Mucosa of descending colon (tissue), 3 donors: Measurements from ENCODE around the gene PPFIBP2. TPM values are rescaled to one million over a fixed set of nuclear protein-coding genes. Genes with fewer than 3 reads are reported as not detected.
"Not testable (repeated sequence)": the region's sequence is repeated elsewhere in the genome, so short reads cannot be mapped to it uniquely, and the experiment has no call there.

Experiments
- ATAC-seq: fragments of 200-7000 bp; cut with Tn5 transposase; one replicate; pipeline ENCODE4 v1.9.1; 2020; ENCODE audit warnings: mild to moderate bottlenecking, moderate library complexity
- DNase-seq, 3 donors: peaks; one replicate each; pipeline ENCODE4 v3.0.0-alpha.2; 2020
- H3K36me3 ChIP-seq: fragments of 200-600 bp; one replicate; pipeline ENCODE4 v1.8.0; 2021; ENCODE audit warnings: low read depth, mild to moderate bottlenecking
- H3K4me1 ChIP-seq: fragments of 200-600 bp; one replicate; pipeline ENCODE4 v1.8.0; 2021; ENCODE audit warnings: low read depth, mild to moderate bottlenecking
- H3K4me3 ChIP-seq: fragments of 200-600 bp; one replicate; pipeline ENCODE4 v1.8.0; 2021; ENCODE audit warnings: mild to moderate bottlenecking
- H3K9me3 ChIP-seq: fragments of 200-600 bp; one replicate; pipeline ENCODE4 v1.8.0; 2021; ENCODE audit warnings: mild to moderate bottlenecking
- CTCF ChIP-seq: fragments of 200-600 bp; IDR thresholded peaks from one replicate; pipeline ENCODE4 v1.8.0; 2022; ENCODE audit warnings: antibody characterized with exemption, mild to moderate bottlenecking
- intact Hi-C, 2 donors: fragments of 100-400 bp; cut with DNase I in 1 of 2; cut with micrococcal nuclease in 1 of 2; formaldehyde crosslinking; loops; one replicate each; pipeline versions ENCODE4 v1.11.0 to v1.11.1; 2022; cut with DNase I, micrococcal nuclease
- total RNA-seq, 3 donors: library from RNA; stranded (reverse); fragmentation: NEBNext Ultra II Directional in 2 of 3; extraction: Animal tissue kit (Norgen Biotek cat#: 25700) in 2 of 3; gene quantifications; one replicate each; pipeline versions ENCODE4 v1.2.1 to v1.2.4, GENCODE V29; 2021 to 2023
- donor health status: DM: no; HTN: no; CAD: no; lungs with moderate emphysema.
- donor health status: DM: no; HTN: no; CAD: no.
- donor health status: DM: no; HTN: yes; CAD: no.

Gene PPFIBP2
- total RNA-seq, 3 donors from 2014 or later: 40.1 to 83.5 (median 69.2) TPM

- intact Hi-C loops: no loop called here
- no peak overlapping the region for H3K4me3 ChIP-seq
- H3K36me3 ChIP-seq: no peaks in the 10 kb centered on the region
- DNase-seq: no peak
- no peak for TF ChIP-seq CTCF
- ATAC-seq: no peak
- H3K4me1 ChIP-seq: peaks cover 28% of the 10 kb centered on the region
- no peaks in the 10 kb centered on the region for H3K9me3 ChIP-seq
Observed at GRCh38 chr11:7515447-7515886, 1.7 kb downstream of the PPFIBP2 start.

DNA sequence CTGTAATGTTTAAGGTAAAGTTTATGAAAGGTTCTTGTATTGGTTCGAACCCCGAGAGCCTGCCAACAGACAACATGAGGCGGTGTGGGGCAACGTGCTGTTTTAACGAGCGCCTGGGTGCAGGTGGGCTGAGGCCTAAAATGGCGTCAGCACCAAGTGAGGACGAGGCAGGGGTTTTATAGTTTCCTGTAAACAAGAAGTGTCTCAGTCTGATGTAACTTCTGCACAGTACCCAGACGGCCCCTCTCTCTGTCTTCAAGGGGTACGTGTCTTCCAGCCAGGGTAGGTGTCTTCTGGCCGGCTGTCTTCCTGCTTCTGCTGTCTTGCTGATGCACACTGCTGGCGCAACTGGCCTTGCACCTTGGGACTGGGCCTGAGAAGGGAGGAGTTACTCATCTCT is 2.7 kb downstream of the PPFIBP2 start:
- TF ChIP-seq CTCF: no peak
- Histone ChIP-seq H3K9me3 (no peaks in the 10 kb centered on the region), H3K4me1 (peaks cover 25% of the 10 kb centered on the region), H3K36me3 (no peaks in the 10 kb centered on the region), H3K4me3 (no peak overlapping the region)
- intact Hi-C loops: no loop called here
- DNase-seq: no peak
- ATAC-seq: no peak

- H3K9me3 ChIP-seq, ATAC-seq, H3K4me3 ChIP-seq, intact Hi-C loops, H3K36me3 ChIP-seq, DNase-seq: not testable (repeated sequence)
- H3K4me1 ChIP-seq: peaks cover 13% of the 10 kb centered on the region
Observed at GRCh38 chr11:7517743-7518142, 3.9 kb downstream of the PPFIBP2 start.

DNA sequence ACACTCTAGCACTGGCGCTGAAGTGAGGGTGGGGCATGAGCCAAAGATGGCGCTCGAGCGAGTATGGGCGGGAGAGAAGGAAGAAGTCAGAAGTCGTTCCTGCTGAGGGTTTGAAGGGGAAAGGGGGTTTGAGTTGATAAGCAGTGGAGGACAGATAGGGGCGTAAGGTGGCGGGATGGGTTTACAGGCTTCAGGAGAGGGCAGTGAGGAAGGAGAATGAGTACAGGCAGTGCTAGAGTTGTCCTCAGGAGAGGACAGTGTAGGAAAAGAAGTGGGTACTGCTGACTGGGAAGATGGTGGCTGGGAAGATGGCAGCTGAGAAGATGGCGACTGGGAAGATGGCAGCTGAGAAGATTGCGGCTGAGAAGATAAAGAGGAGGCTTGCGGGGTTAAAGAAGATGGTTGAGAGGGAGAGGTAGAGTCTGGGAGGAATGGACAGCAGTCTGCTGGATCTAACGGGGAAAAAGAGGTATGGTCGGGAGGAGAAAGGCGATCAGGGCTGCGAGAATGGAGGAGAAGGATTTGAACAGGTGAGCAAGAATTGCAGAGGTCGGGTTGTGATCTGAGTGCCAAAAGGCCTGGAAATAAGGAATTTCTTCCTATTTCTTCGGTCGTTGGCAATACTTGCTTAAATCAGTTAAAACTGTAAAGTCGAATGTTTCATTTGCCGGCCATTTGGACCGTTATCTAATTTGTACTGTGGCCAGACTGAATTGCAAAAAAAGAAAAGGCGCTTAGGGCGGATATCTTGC is 5.2 kb downstream of the PPFIBP2 start:
- ATAC-seq: no peak
- no peaks in the 10 kb centered on the region for H3K36me3 ChIP-seq
- no peak overlapping the region for H3K4me3 ChIP-seq
- no peak for TF ChIP-seq CTCF
- peaks cover 7% of the 10 kb centered on the region for H3K4me1 ChIP-seq
- no peaks in the 10 kb centered on the region for H3K9me3 ChIP-seq
- no peak for DNase-seq
- intact Hi-C loops: no loop called here

- intact Hi-C loops: no loop called here
- Histone ChIP-seq H3K9me3 (no peaks in the 10 kb centered on the region), H3K36me3 (no peaks in the 10 kb centered on the region), H3K4me3 (no peak overlapping the region), H3K4me1 (no peaks in the 10 kb centered on the region)
- ATAC-seq (no peak), DNase-seq (no peak)
- TF ChIP-seq CTCF: no peak
Observed at GRCh38 chr11:7520011-7520942, 6.5 kb downstream of the PPFIBP2 start.

DNA sequence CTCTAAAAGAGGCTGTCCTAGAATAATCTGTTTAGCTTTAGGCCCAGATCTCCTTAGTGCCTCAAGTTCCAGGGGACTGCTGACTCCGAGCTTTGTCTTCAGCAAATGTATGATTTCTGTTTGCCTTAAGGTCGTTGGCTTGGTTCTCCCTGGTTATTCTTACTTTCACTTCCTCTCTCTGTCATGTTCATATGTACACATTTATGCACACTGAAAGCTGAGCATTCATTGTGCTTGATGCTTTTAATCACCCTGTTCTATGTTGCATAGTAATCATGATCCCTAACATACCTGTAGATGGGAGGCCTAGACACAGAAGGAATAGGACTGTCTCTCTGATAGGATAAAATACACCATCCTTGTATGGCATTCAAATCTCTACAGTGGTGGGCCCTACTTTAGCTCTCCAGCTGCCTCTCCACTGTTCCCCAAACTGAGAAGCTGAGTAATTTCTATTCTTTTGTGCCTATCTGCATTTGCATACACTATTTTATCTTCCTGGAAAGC is 7.2 kb downstream of the PPFIBP2 start:
- no peak for DNase-seq
- H3K36me3 ChIP-seq: no peaks in the 10 kb centered on the region
- H3K4me1 ChIP-seq: no peaks in the 10 kb centered on the region
- no peaks in the 10 kb centered on the region for H3K9me3 ChIP-seq
- intact Hi-C loops: no loop called here
- ATAC-seq: peak; percentile 54
- H3K4me3 ChIP-seq: no peak overlapping the region
- no peak for TF ChIP-seq CTCF
